ENCODE data around the gene ADSL. TPM values are rescaled to one million over a fixed set of nuclear protein-coding genes. Genes with fewer than 3 reads are reported as not detected.

ADSL gene
- total RNA-seq, 1 donor from 2014 or later: 153 TPM

- no peak overlapping the region for H3K4me3 ChIP-seq (ENCODE audit: low read depth, low read length)
- DNase-seq (ENCODE audit: low read depth): no peak
- no peaks in the 10 kb centered on the region for H3K36me3 ChIP-seq (ENCODE audit: control insufficient read depth, insufficient read depth, low read length)
- no peak for TF ChIP-seq CTCF (IDR thresholded peaks at IDR 0.05; ENCODE audit: insufficient read depth, low read length, poor library complexity, severe bottlenecking)
- no peaks in the 10 kb centered on the region for H3K27me3 ChIP-seq (ENCODE audit: control insufficient read depth, insufficient read depth, low read length)
Observed at GRCh38 chr22:40418366-40419201, 72.3 kb downstream of the ADSL start.

- no peaks in the 10 kb centered on the region for H3K36me3 ChIP-seq (ENCODE audit: control insufficient read depth, insufficient read depth, low read length)
Observed at GRCh38 chr22:40419718-40420117, 73.4 kb downstream of the ADSL start.

GRCh38 chr22:40420341-40421081 lies 74.2 kb downstream of the ADSL start:
- Histone ChIP-seq H3K27me3 (ENCODE audit: control insufficient read depth, insufficient read depth, low read length) (no peaks in the 10 kb centered on the region), H3K4me3 (ENCODE audit: low read depth, low read length) (no peak overlapping the region), H3K36me3 (ENCODE audit: control insufficient read depth, insufficient read depth, low read length) (no peaks in the 10 kb centered on the region)
- no peak for TF ChIP-seq CTCF (IDR thresholded peaks at IDR 0.05; ENCODE audit: insufficient read depth, low read length, poor library complexity, severe bottlenecking)
- DNase-seq (ENCODE audit: low read depth): no peak

More at GRCh38 chr22:40419718-40420117, 73.4 kb downstream of the ADSL start:
- Histone ChIP-seq H3K27me3 (ENCODE audit: control insufficient read depth, insufficient read depth, low read length) (no peaks in the 10 kb centered on the region), H3K4me3 (ENCODE audit: low read depth, low read length) (no peak overlapping the region)
- TF ChIP-seq CTCF (IDR thresholded peaks at IDR 0.05; ENCODE audit: insufficient read depth, low read length, poor library complexity, severe bottlenecking): no peak
- DNase-seq (ENCODE audit: low read depth): no peak

GRCh38 chr22:40421082-40421350 lies 74.7 kb downstream of the ADSL start:
- no peaks in the 10 kb centered on the region for H3K27me3 ChIP-seq (ENCODE audit: control insufficient read depth, insufficient read depth, low read length)
- no peak for DNase-seq (ENCODE audit: low read depth)
- no peak overlapping the region for H3K4me3 ChIP-seq (ENCODE audit: low read depth, low read length)
- TF ChIP-seq CTCF (IDR thresholded peaks at IDR 0.05; ENCODE audit: insufficient read depth, low read length, poor library complexity, severe bottlenecking): no peak
- no peaks in the 10 kb centered on the region for H3K36me3 ChIP-seq (ENCODE audit: control insufficient read depth, insufficient read depth, low read length)

GRCh38 chr22:40421941-40422340 lies 75.6 kb downstream of the ADSL start:
- Histone ChIP-seq H3K36me3 (ENCODE audit: control insufficient read depth, insufficient read depth, low read length) (no peaks in the 10 kb centered on the region), H3K4me3 (ENCODE audit: low read depth, low read length) (no peak overlapping the region), H3K27me3 (ENCODE audit: control insufficient read depth, insufficient read depth, low read length) (no peaks in the 10 kb centered on the region)
- no peak for DNase-seq (ENCODE audit: low read depth)
- no peak for TF ChIP-seq CTCF (IDR thresholded peaks at IDR 0.05; ENCODE audit: insufficient read depth, low read length, poor library complexity, severe bottlenecking)

Data from kidney epithelial cell (primary cell).